ENCODE results near the gene PIGT. TPM values are rescaled to one million over a fixed set of nuclear protein-coding genes. Genes with fewer than 3 reads are reported as not detected.

PIGT gene
- total RNA-seq, 1 experiment from 2014 or later = 71.4 TPM

- POLR2A ChIA-PET = no interaction called here
- CTCF ChIA-PET = interaction anchor here (0.9 kb wide), 1 partner anchor 124 kb away, joined by 5 read pairs; no protein-coding TSS in a partner anchor
These were observed 13.7 kb downstream of the PIGT start for GRCh38 chr20:45429618-45430017.

More at GRCh38 chr20:45429618-45430017, 13.7 kb downstream of the PIGT start:
- Histone ChIP-seq H3K27me3 (ENCODE audit: insufficient read depth, low read length) (no peaks in the 10 kb centered on the region), H3K9me3 (ENCODE audit: control insufficient read depth in 1 of 2, insufficient read depth in 1 of 2, low read depth in 1 of 2, low read length in 2 of 2) (no peaks in the 10 kb centered on the region), H3K4me1 (ENCODE audit: control insufficient read depth in 1 of 2, insufficient read depth in 2 of 2, low read length in 2 of 2) (no peaks in the 10 kb centered on the region), H3K9ac (ENCODE audit: low read length) (no peak overlapping the region), H3K4me3 (replicated peaks in 1 of 2; ENCODE audit: low read depth in 1 of 2, low read length in 2 of 2) (no peak overlapping the region), H3K27ac (ENCODE audit: low read depth, low read length) (no peak overlapping the region), H4K20me1 (ENCODE audit: insufficient read depth) (no peaks in the 10 kb centered on the region), H2AFZ (ENCODE audit: low read depth, low read length, poor library complexity, severe bottlenecking) (no peak overlapping the region), H3K79me2 (ENCODE audit: insufficient read depth, low read length) (no peaks in the 10 kb centered on the region), H3K9me2 (ENCODE audit: insufficient read depth) (no peaks in the 10 kb centered on the region), H3K36me3 (ENCODE audit: control insufficient read depth in 1 of 2, insufficient read depth in 2 of 2, low read length in 2 of 2) (peaks cover 7% of the 10 kb centered on the region in 2 experiments; a peak in 3 of 4 replicates), H3K4me2 (ENCODE audit: low read length) (no peak overlapping the region)
- no peak for TF ChIP-seq ZBTB33 (IDR thresholded peaks at IDR 0.05; ENCODE audit: extremely low read depth, insufficient replicate concordance, low read length)
- TF ChIP-seq CTCF (IDR thresholded peaks at IDR 0.05 in 2 of 3, conservative IDR thresholded peaks at IDR 0.05 in 1 of 3; ENCODE audit: borderline replicate concordance in 1 of 3, insufficient read depth in 1 of 3, low read depth in 2 of 3, low read length in 2 of 3) = no peak
- no peak for TF ChIP-seq CBX3 (IDR thresholded peaks at IDR 0.05; ENCODE audit: low read depth)
- no peak for TF ChIP-seq ZFX (IDR thresholded peaks at IDR 0.05)
- no peak for TF ChIP-seq YY1 (IDR thresholded peaks at IDR 0.05; ENCODE audit: extremely low read depth, insufficient replicate concordance, low read depth, low read length)
- TF ChIP-seq POLR2AphosphoS5 (IDR thresholded peaks at IDR 0.05; ENCODE audit: low read depth, low read length) = no peak
- no peak for TF ChIP-seq JUND (IDR thresholded peaks at IDR 0.05)
- ATAC-seq (no peak), DNase-seq (ENCODE audit: low read depth, low spot score) (no peak)
- intact Hi-C loops (cut with micrococcal nuclease) = no loop called here
- no TSS peak for BruUV-seq (replicated peaks)
- RAD21 ChIA-PET (ENCODE audit: low non-redundant PET in 1 of 2, low total read pairs in 2 of 2, uncharacterized antibody in 2 of 2, unreplicated experiment in 2 of 2) = no interaction called here
